Endothelial cell of umbilical vein (primary cell): ENCODE data around the gene SPON2.

Experiments used
- CTCF ChIP-seq, 2 donors: IDR thresholded peaks; 1 replicate in 1 of 2; 2 replicates in 1 of 2; pipeline ENCODE4 v1.5.1; 2011; ENCODE audit warnings: low read length in 2 of 2, mild to moderate bottlenecking in 2 of 2, moderate library complexity in 2 of 2, control low read depth in 1 of 2, inconsistent platforms in 1 of 2, low read depth in 1 of 2; ENCODE audit not compliant: insufficient read depth in 1 of 2; ENCODE audit errors: extremely low read depth in 1 of 2
- EZH2 ChIP-seq: IDR thresholded peaks from 2 replicates; pipeline ENCODE4 v1.6.1; 2012; ENCODE audit warnings: borderline replicate concordance, low read depth, mild to moderate bottlenecking, moderate library complexity, low read length, inconsistent platforms; ENCODE audit not compliant: severe bottlenecking
- FOS ChIP-seq: IDR thresholded peaks from 2 replicates; pipeline ENCODE4 v1.6.1; 2011; ENCODE audit warnings: mild to moderate bottlenecking, low read length, moderate library complexity, borderline replicate concordance; ENCODE audit not compliant: insufficient read depth
- JUN ChIP-seq: IDR thresholded peaks from 2 replicates; pipeline ENCODE4 v1.6.1; 2011; ENCODE audit warnings: borderline replicate concordance, low read depth; ENCODE audit not compliant: insufficient read length, insufficient read depth
- MAX ChIP-seq: IDR thresholded peaks from 2 replicates; pipeline ENCODE4 v1.6.1; 2011; ENCODE audit not compliant: insufficient read depth, insufficient read length
- MYC ChIP-seq: IDR thresholded peaks from one replicate; pipeline ENCODE4 v1.6.1; 2011; ENCODE audit warnings: mild to moderate bottlenecking, low read depth, low read length
- POLR2A ChIP-seq: IDR thresholded peaks from 2 replicates; pipeline ENCODE4 v1.6.1; 2012; ENCODE audit warnings: low read depth, mild to moderate bottlenecking, control low read depth, low read length
- POLR2AphosphoS5 ChIP-seq: IDR thresholded peaks from 2 replicates; pipeline ENCODE4 v1.6.1; 2012; ENCODE audit warnings: low read depth, mild to moderate bottlenecking, control low read depth, low read length, moderate library complexity; ENCODE audit not compliant: insufficient read depth

- no peak for TF ChIP-seq CTCF (IDR thresholded peaks at IDR 0.05; ENCODE audit: extremely low read depth in 1 of 2, insufficient read depth in 1 of 2, low read depth in 1 of 2, low read length in 2 of 2)
- no peak for TF ChIP-seq EZH2
- TF ChIP-seq POLR2AphosphoS5: no peak
- no peak for TF ChIP-seq POLR2A
- no peak for TF ChIP-seq MYC
- TF ChIP-seq MAX: no peak
- no peak for TF ChIP-seq JUN
- TF ChIP-seq FOS: no peak
Observed at GRCh38 chr4:1122505-1122904, 49.9 kb downstream of the SPON2 start.
